Right atrium auricular region (tissue), 2 donors: ENCODE results near the gene PLXNA3. TPM values are rescaled to one million over a fixed set of nuclear protein-coding genes. Genes with fewer than 3 reads are reported as not detected.

Experiments
- DNase-seq: peaks from one replicate; pipeline ENCODE4 v3.0.0-alpha.2; 2019; ENCODE audit warnings: low spot score
- H3K27ac ChIP-seq, 2 donors: fragments of 200-600 bp; sonication (generic); 1 replicate in 1 of 2; 2 replicates in 1 of 2; pipeline ENCODE4 v1.5.1; 2016 to 2019
- H3K27me3 ChIP-seq, 2 donors: fragments of 200-600 bp; sonication (generic); one replicate each; pipeline versions ENCODE4 v1.5.1 to v1.6.0; 2017 to 2019
- H3K36me3 ChIP-seq: fragments of 200-600 bp; sonication (generic); one replicate; pipeline ENCODE4 v1.5.1; 2016
- H3K4me1 ChIP-seq, 2 donors: fragments of 200-600 bp; sonication (generic); one replicate each; pipeline versions ENCODE4 v1.5.1 to v1.6.0; 2017 to 2019
- H3K4me3 ChIP-seq, 2 donors: fragments of 200-600 bp; sonication (generic); 1 replicate in 1 of 2; 2 replicates in 1 of 2; pipeline ENCODE4 v1.5.1; 2017 to 2019; ENCODE audit warnings: mild to moderate bottlenecking in 1 of 2, moderate library complexity in 1 of 2
- H3K9me3 ChIP-seq, 2 donors: fragments of 200-600 bp; sonication (generic); one replicate each; pipeline ENCODE4 v1.5.1; 2019
- CTCF ChIP-seq, 2 donors: fragments of 200-600 bp; sonication (generic); IDR thresholded peaks; one replicate each; pipeline ENCODE4 v1.5.1; 2019; ENCODE audit warnings: antibody characterized with exemption in 2 of 2
- total RNA-seq, 2 donors: library from RNA; depleted of rRNA; stranded (reverse); fragments of >200 nt; gene quantifications; one replicate each; pipeline ENCODE4 v1.1.0, GENCODE V29; 2016

PLXNA3 gene
- total RNA-seq, 2 donors from 2014 or later = 5.9 to 7.1 TPM

DNA sequence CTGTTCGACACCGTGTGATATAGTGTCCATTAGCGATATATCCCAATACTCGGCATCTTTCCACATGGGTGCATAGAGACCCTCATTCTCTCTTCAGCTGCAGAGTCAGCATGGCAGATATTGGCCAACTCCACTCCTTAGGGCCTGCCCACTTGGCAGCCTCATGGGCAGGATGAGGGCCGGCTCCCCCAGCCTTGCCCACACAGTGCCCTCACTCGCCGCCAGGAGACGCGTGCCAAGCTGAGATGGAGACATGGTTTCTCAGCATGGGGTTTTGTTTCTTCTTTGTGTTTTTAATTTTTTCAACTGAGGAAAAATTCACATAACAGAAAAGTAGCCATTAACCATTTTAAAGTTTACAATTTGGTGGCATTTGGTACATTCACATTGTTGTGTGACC, 5.3 kb upstream of the PLXNA3 start:
- no peak for TF ChIP-seq CTCF (IDR thresholded peaks at IDR 0.05)
- Histone ChIP-seq H3K9me3 (no peaks in the 10 kb centered on the region), H3K27ac (no peak overlapping the region), H3K4me3 (no peak overlapping the region), H3K36me3 (peaks cover 15% of the 10 kb centered on the region), H3K4me1 (no peaks in the 10 kb centered on the region), H3K27me3 (no peaks in the 10 kb centered on the region)
- DNase-seq = no peak

GRCh38 chrX:154457491-154458115, 478 bp upstream of the PLXNA3 start:
- no peak for DNase-seq
- Histone ChIP-seq H3K9me3 (no peaks in the 10 kb centered on the region), H3K4me1 (peaks cover 0 to 5% of the 10 kb centered on the region in 2 donors), H3K4me3 (peak overlapping the region; percentile 42 to 66), H3K27ac (peak overlapping the region; percentile 72 to 74), H3K36me3 (peaks cover 8% of the 10 kb centered on the region), H3K27me3 (no peaks in the 10 kb centered on the region)
- no peak for TF ChIP-seq CTCF (IDR thresholded peaks at IDR 0.05)

- Histone ChIP-seq H3K4me3 (peak overlapping the region; percentile 38 to 66), H3K27me3 (no peaks in the 10 kb centered on the region), H3K36me3 (peaks cover 8% of the 10 kb centered on the region), H3K27ac (peak overlapping the region; percentile 72 to 74), H3K9me3 (no peaks in the 10 kb centered on the region), H3K4me1 (peaks cover 0 to 5% of the 10 kb centered on the region in 2 donors)
- TF ChIP-seq CTCF (IDR thresholded peaks at IDR 0.05) = no peak
- no peak for DNase-seq
These were observed 1.1 kb downstream of the PLXNA3 start for GRCh38 chrX:154458954-154459778.

- no peak for DNase-seq
- peaks cover 8% of the 10 kb centered on the region for H3K36me3 ChIP-seq
- no peaks in the 10 kb centered on the region for H3K9me3 ChIP-seq
- peak overlapping the region in 1 of 2 donors; percentile 66 for H3K4me3 ChIP-seq
- no peaks in the 10 kb centered on the region for H3K27me3 ChIP-seq
- peaks cover 0 to 5% of the 10 kb centered on the region in 2 donors for H3K4me1 ChIP-seq
- TF ChIP-seq CTCF (IDR thresholded peaks at IDR 0.05) = no peak
- peak overlapping the region; percentile 23 to 35 for H3K27ac ChIP-seq
These were observed 1.8 kb downstream of the PLXNA3 start for GRCh38 chrX:154459832-154460231.

GRCh38 chrX:154460326-154460725, 2.2 kb downstream of the PLXNA3 start:
- DNase-seq = no peak
- no peak for TF ChIP-seq CTCF (IDR thresholded peaks at IDR 0.05)
- Histone ChIP-seq H3K9me3 (no peaks in the 10 kb centered on the region), H3K27ac (peak overlapping the region in 1 of 2 donors; percentile 35), H3K4me3 (no peak overlapping the region), H3K36me3 (peaks cover 8% of the 10 kb centered on the region), H3K27me3 (no peaks in the 10 kb centered on the region), H3K4me1 (peaks cover 0 to 5% of the 10 kb centered on the region in 2 donors)
